K562 (cell line): ENCODE data around the gene G6PC3.

Source experiments
- BHLHE40 ChIP-seq: IDR thresholded peaks from 2 replicates; pipeline ENCODE4 v1.6.1; 2011; ENCODE audit warnings: low read length, improper control_type of control experiment
- ZKSCAN1 ChIP-seq: fragments of 150-350 bp; IDR thresholded peaks from 2 replicates; pipeline ENCODE4 v1.6.1; 2016; ENCODE audit warnings: low read depth, low read length
- TF ChIP-seq, protein P1 (sequence below), 3 experiments: IDR thresholded peaks in 2 of 3; conservative IDR thresholded peaks in 1 of 3; 2 replicates each; pipeline ENCODE4 v1.5.1; 2011 to 2012; ENCODE audit warnings: low read length in 3 of 3, mild to moderate bottlenecking in 3 of 3, control low read depth in 2 of 3, improper control_type of control experiment in 1 of 3, inconsistent platforms in 1 of 3, low read depth in 1 of 3, mixed read lengths in 1 of 3, moderate library complexity in 1 of 3; ENCODE audit not compliant: insufficient read depth in 2 of 3

DNA sequence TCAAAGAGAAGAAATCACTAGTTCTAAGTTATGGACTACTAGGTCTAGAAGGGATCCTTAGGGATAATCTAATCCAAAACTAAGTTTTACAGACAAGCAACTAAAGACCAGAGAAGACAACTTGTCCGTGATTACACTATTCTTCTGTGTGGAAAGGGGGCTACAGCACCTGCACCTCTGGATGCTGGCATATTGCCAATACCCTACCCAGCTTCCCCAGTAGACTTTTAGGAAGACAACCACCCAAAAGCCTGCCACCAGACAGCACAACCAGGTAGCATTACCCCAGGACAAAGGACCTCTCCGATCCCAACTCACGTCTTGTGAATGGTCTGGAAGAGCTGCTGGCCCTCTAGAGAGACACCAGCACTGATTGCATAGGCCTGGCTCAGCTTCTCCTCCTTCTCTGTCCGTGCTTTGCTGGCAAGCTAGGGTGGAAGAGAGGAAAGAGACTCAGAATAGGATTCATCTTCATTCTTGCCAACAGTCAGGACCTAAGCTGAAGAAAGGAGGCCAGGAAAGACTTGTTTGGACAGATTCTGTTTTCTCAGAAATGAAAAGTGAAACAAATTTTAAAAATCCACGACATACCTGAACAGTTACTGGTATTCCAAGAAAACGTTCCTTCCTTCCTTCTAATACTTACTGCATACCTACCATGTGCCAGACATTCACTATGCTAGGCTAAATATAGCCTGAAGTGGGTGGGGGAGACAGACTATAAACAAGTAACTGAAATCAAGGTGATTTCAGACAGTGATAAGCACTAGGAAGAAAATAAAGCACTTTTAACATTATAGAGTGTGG lies 30.5 kb upstream of the G6PC3 start:
- TF ChIP-seq, protein P1, sequence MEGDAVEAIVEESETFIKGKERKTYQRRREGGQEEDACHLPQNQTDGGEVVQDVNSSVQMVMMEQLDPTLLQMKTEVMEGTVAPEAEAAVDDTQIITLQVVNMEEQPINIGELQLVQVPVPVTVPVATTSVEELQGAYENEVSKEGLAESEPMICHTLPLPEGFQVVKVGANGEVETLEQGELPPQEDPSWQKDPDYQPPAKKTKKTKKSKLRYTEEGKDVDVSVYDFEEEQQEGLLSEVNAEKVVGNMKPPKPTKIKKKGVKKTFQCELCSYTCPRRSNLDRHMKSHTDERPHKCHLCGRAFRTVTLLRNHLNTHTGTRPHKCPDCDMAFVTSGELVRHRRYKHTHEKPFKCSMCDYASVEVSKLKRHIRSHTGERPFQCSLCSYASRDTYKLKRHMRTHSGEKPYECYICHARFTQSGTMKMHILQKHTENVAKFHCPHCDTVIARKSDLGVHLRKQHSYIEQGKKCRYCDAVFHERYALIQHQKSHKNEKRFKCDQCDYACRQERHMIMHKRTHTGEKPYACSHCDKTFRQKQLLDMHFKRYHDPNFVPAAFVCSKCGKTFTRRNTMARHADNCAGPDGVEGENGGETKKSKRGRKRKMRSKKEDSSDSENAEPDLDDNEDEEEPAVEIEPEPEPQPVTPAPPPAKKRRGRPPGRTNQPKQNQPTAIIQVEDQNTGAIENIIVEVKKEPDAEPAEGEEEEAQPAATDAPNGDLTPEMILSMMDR (IDR thresholded peaks at IDR 0.05 in 2 of 3, conservative IDR thresholded peaks at IDR 0.05 in 1 of 3; ENCODE audit: insufficient read depth in 2 of 3, low read depth in 1 of 3, low read length in 3 of 3) = no peak
- TF ChIP-seq BHLHE40 = no peak
- TF ChIP-seq ZKSCAN1 = no peak
